Measurements from ENCODE around the gene ANO2.

Gene ANO2

GRCh38 chr12:5636907-5637306, 308.2 kb downstream of the ANO2 start:
- Histone ChIP-seq H2BK120ac (ENCODE audit: low read depth, low read length) (no peak overlapping the region), H3K27me3 (ENCODE audit: control insufficient read depth in 1 of 2, insufficient read depth in 1 of 2, low read length in 2 of 2) (peaks cover 12 to 58% of the 10 kb centered on the region in 2 experiments), H2AK5ac (ENCODE audit: low read length, severe bottlenecking) (no peak overlapping the region), H3K14ac (ENCODE audit: low read length in 2 of 2) (no peak overlapping the region), H3K27ac (ENCODE audit: low read length, poor library complexity, severe bottlenecking) (no peak overlapping the region), H3K4me3 (ENCODE audit: insufficient read depth in 1 of 2, low read depth in 1 of 2, low read length in 2 of 2) (no peak overlapping the region), H3K9ac (ENCODE audit: low read length) (no peak overlapping the region), H3K9me3 (ENCODE audit: control insufficient read depth, low read length) (peaks cover 3% of the 10 kb centered on the region), H3K4me2 (ENCODE audit: low read length, poor library complexity, severe bottlenecking) (no peak overlapping the region), H3K23ac (ENCODE audit: low read length in 2 of 2) (no peak overlapping the region), H3K79me1 (replicated peaks; ENCODE audit: low read length, poor library complexity, severe bottlenecking) (no peaks in the 10 kb centered on the region), H2AFZ (ENCODE audit: low read depth, low read length) (no peak overlapping the region), H3K4me1 (ENCODE audit: control insufficient read depth, insufficient read depth, low read depth, low read length) (no peaks in the 10 kb centered on the region), H2BK12ac (ENCODE audit: low read length in 2 of 2) (no peak overlapping the region), H4K91ac (ENCODE audit: low read length) (no peak overlapping the region), H3K18ac (ENCODE audit: low read depth in 1 of 2, low read length in 2 of 2) (no peak overlapping the region), H4K8ac (ENCODE audit: low read length) (no peak overlapping the region), H3K36me3 (ENCODE audit: control insufficient read depth in 1 of 2, insufficient read depth in 2 of 2, low read depth in 1 of 2, low read length in 2 of 2) (no peaks in the 10 kb centered on the region), H2BK5ac (ENCODE audit: low read depth, low read length, poor library complexity, severe bottlenecking) (no peak overlapping the region), H3K4ac (ENCODE audit: low read depth in 1 of 2, low read length in 2 of 2) (no peak overlapping the region), H2BK15ac (ENCODE audit: low read depth, poor library complexity, severe bottlenecking) (no peak overlapping the region)
- no peak for DNase-seq
- WGBS, result 61% methylated on average over 3 of the region's 4 CpGs

- Histone ChIP-seq H4K91ac (ENCODE audit: low read length) (no peak overlapping the region), H3K9ac (ENCODE audit: low read length) (no peak overlapping the region), H4K8ac (ENCODE audit: low read length) (no peak overlapping the region), H3K4me2 (ENCODE audit: low read length, poor library complexity, severe bottlenecking) (no peak overlapping the region), H3K14ac (ENCODE audit: low read length in 2 of 2) (no peak overlapping the region), H3K79me1 (replicated peaks; ENCODE audit: low read length, poor library complexity, severe bottlenecking) (no peaks in the 10 kb centered on the region), H3K4me1 (ENCODE audit: control insufficient read depth, insufficient read depth, low read depth, low read length) (no peaks in the 10 kb centered on the region), H2BK120ac (ENCODE audit: low read depth, low read length) (no peak overlapping the region), H3K27me3 (ENCODE audit: control insufficient read depth in 1 of 2, insufficient read depth in 1 of 2, low read length in 2 of 2) (peaks cover 21 to 60% of the 10 kb centered on the region in 2 experiments), H3K4me3 (ENCODE audit: insufficient read depth in 1 of 2, low read depth in 1 of 2, low read length in 2 of 2) (no peak overlapping the region), H3K9me3 (ENCODE audit: control insufficient read depth, low read length) (peaks cover 3% of the 10 kb centered on the region), H3K23ac (ENCODE audit: low read length in 2 of 2) (no peak overlapping the region), H3K36me3 (ENCODE audit: control insufficient read depth in 1 of 2, insufficient read depth in 2 of 2, low read depth in 1 of 2, low read length in 2 of 2) (no peaks in the 10 kb centered on the region), H3K18ac (ENCODE audit: low read depth in 1 of 2, low read length in 2 of 2) (no peak overlapping the region), H2BK5ac (ENCODE audit: low read depth, low read length, poor library complexity, severe bottlenecking) (no peak overlapping the region), H2BK15ac (ENCODE audit: low read depth, poor library complexity, severe bottlenecking) (no peak overlapping the region), H2AFZ (ENCODE audit: low read depth, low read length) (no peak overlapping the region), H2BK12ac (ENCODE audit: low read length in 2 of 2) (no peak overlapping the region), H2AK5ac (ENCODE audit: low read length, severe bottlenecking) (no peak overlapping the region), H3K4ac (ENCODE audit: low read depth in 1 of 2, low read length in 2 of 2) (no peak overlapping the region), H3K27ac (ENCODE audit: low read length, poor library complexity, severe bottlenecking) (no peak overlapping the region)
- no peak for DNase-seq
- 72% methylated on average over 3 of the region's 3 CpGs for WGBS
These were observed 312.0 kb downstream of the ANO2 start for GRCh38 chr12:5633106-5633505.

- Histone ChIP-seq H3K4me3 (ENCODE audit: insufficient read depth in 1 of 2, low read depth in 1 of 2, low read length in 2 of 2) (no peak overlapping the region), H3K4ac (ENCODE audit: low read depth in 1 of 2, low read length in 2 of 2) (no peak overlapping the region), H4K8ac (ENCODE audit: low read length) (no peak overlapping the region), H2BK12ac (ENCODE audit: low read length in 2 of 2) (no peak overlapping the region), H3K9me3 (ENCODE audit: control insufficient read depth, low read length) (peaks cover 3% of the 10 kb centered on the region), H4K91ac (ENCODE audit: low read length) (no peak overlapping the region), H3K9ac (ENCODE audit: low read length) (no peak overlapping the region), H3K4me1 (ENCODE audit: control insufficient read depth, insufficient read depth, low read depth, low read length) (no peaks in the 10 kb centered on the region), H2BK5ac (ENCODE audit: low read depth, low read length, poor library complexity, severe bottlenecking) (no peak overlapping the region), H3K23ac (ENCODE audit: low read length in 2 of 2) (no peak overlapping the region), H3K27ac (ENCODE audit: low read length, poor library complexity, severe bottlenecking) (no peak overlapping the region), H2BK120ac (ENCODE audit: low read depth, low read length) (no peak overlapping the region), H3K79me1 (replicated peaks; ENCODE audit: low read length, poor library complexity, severe bottlenecking) (no peaks in the 10 kb centered on the region), H2BK15ac (ENCODE audit: low read depth, poor library complexity, severe bottlenecking) (no peak overlapping the region), H2AFZ (ENCODE audit: low read depth, low read length) (no peak overlapping the region), H3K27me3 (ENCODE audit: control insufficient read depth in 1 of 2, insufficient read depth in 1 of 2, low read length in 2 of 2) (peaks cover 21 to 60% of the 10 kb centered on the region in 2 experiments), H3K36me3 (ENCODE audit: control insufficient read depth in 1 of 2, insufficient read depth in 2 of 2, low read depth in 1 of 2, low read length in 2 of 2) (no peaks in the 10 kb centered on the region), H3K14ac (ENCODE audit: low read length in 2 of 2) (no peak overlapping the region), H2AK5ac (ENCODE audit: low read length, severe bottlenecking) (no peak overlapping the region), H3K18ac (ENCODE audit: low read depth in 1 of 2, low read length in 2 of 2) (no peak overlapping the region), H3K4me2 (ENCODE audit: low read length, poor library complexity, severe bottlenecking) (no peak overlapping the region)
- 82% methylated on average over 1 of the region's 2 CpGs for WGBS
- DNase-seq, result no peak
These were observed 312.6 kb downstream of the ANO2 start for GRCh38 chr12:5632453-5632852.

GRCh38 chr12:5631497-5631896, 313.6 kb downstream of the ANO2 start:
- H3K4ac ChIP-seq (ENCODE audit: low read depth in 1 of 2, low read length in 2 of 2), result no peak overlapping the region
- H3K9ac ChIP-seq (ENCODE audit: low read length), result no peak overlapping the region
- H3K27ac ChIP-seq (ENCODE audit: low read length, poor library complexity, severe bottlenecking), result no peak overlapping the region
- no peak for DNase-seq
- 62% methylated on average over 5 of the region's 5 CpGs for WGBS
- no peak overlapping the region for H3K18ac ChIP-seq (ENCODE audit: low read depth in 1 of 2, low read length in 2 of 2)
- no peak overlapping the region for H4K8ac ChIP-seq (ENCODE audit: low read length)
- no peak overlapping the region for H2BK120ac ChIP-seq (ENCODE audit: low read depth, low read length)
- H3K14ac ChIP-seq (ENCODE audit: low read length in 2 of 2), result no peak overlapping the region
- H2BK12ac ChIP-seq (ENCODE audit: low read length in 2 of 2), result no peak overlapping the region
- no peak overlapping the region for H2AFZ ChIP-seq (ENCODE audit: low read depth, low read length)
- H3K27me3 ChIP-seq (ENCODE audit: control insufficient read depth in 1 of 2, insufficient read depth in 1 of 2, low read length in 2 of 2), result peaks cover 21 to 51% of the 10 kb centered on the region in 2 experiments
- no peaks in the 10 kb centered on the region for H3K4me1 ChIP-seq (ENCODE audit: control insufficient read depth, insufficient read depth, low read depth, low read length)
- H3K4me2 ChIP-seq (ENCODE audit: low read length, poor library complexity, severe bottlenecking), result no peak overlapping the region
- H2AK5ac ChIP-seq (ENCODE audit: low read length, severe bottlenecking), result no peak overlapping the region
- no peak overlapping the region for H3K23ac ChIP-seq (ENCODE audit: low read length in 2 of 2)
- H2BK15ac ChIP-seq (ENCODE audit: low read depth, poor library complexity, severe bottlenecking), result no peak overlapping the region
- no peak overlapping the region for H2BK5ac ChIP-seq (ENCODE audit: low read depth, low read length, poor library complexity, severe bottlenecking)
- no peaks in the 10 kb centered on the region for H3K79me1 ChIP-seq (replicated peaks; ENCODE audit: low read length, poor library complexity, severe bottlenecking)
- no peak overlapping the region for H3K4me3 ChIP-seq (ENCODE audit: insufficient read depth in 1 of 2, low read depth in 1 of 2, low read length in 2 of 2)
- H4K91ac ChIP-seq (ENCODE audit: low read length), result no peak overlapping the region
- no peaks in the 10 kb centered on the region for H3K36me3 ChIP-seq (ENCODE audit: control insufficient read depth in 1 of 2, insufficient read depth in 2 of 2, low read depth in 1 of 2, low read length in 2 of 2)
- H3K9me3 ChIP-seq (ENCODE audit: control insufficient read depth, low read length), result peaks cover 3% of the 10 kb centered on the region

Data from mesenchymal stem cell (in vitro differentiated cells and primary cell).